Testis (tissue), 3 donors: ENCODE data around the gene KIF7. TPM values are rescaled to one million over a fixed set of nuclear protein-coding genes. Genes with fewer than 3 reads are reported as not detected.
A peak's percentile ranks its signal among the peaks of the same experiment; 100 is the strongest.

Source experiments
- DNase-seq: peaks from one replicate; pipeline ENCODE4 v3.0.0-alpha.2; 2019
- H3K27ac ChIP-seq, 2 donors: fragments of 200-600 bp; sonication (generic); one replicate each; pipeline ENCODE4 v1.5.1; 2019
- H3K27me3 ChIP-seq: fragments of 200-600 bp; sonication (generic); one replicate; pipeline ENCODE4 v1.5.1; 2019
- H3K36me3 ChIP-seq: fragments of 200-600 bp; sonication (generic); one replicate; pipeline ENCODE4 v1.5.1; 2017; ENCODE audit warnings: low read depth; ENCODE audit errors: missing control alignments
- H3K4me1 ChIP-seq: fragments of 200-600 bp; sonication (generic); one replicate; pipeline ENCODE4 v1.5.1; 2019
- H3K4me3 ChIP-seq, 2 donors: fragments of 200-600 bp; sonication (generic); one replicate each; pipeline ENCODE4 v1.5.1; 2017 to 2019
- H3K9me3 ChIP-seq: fragments of 200-600 bp; sonication (generic); one replicate; pipeline ENCODE4 v1.5.1; 2017
- POLR2A ChIP-seq: fragments of 450-650 bp; IDR thresholded peaks from one replicate; pipeline ENCODE4 v1.6.1; 2017; ENCODE audit warnings: antibody characterized with exemption, mild to moderate bottlenecking, moderate library complexity
- WGBS, 2 donors: methylation state at CpG; one replicate each; pipeline ENCODE4 v1.1.5; 2018; 5-methylcytosine and 5-hydroxymethylcytosine counted together
- intact Hi-C: fragments of 100-400 bp; cut with DNase I; formaldehyde crosslinking; loops from one replicate; pipeline ENCODE4 v1.15.1; 2023; ENCODE audit warnings: low total_unique reads
- polyA plus RNA-seq: library from polyadenylated mRNA; stranded (reverse); fragments of 350-450 nt; fragmentation: Illumina TruSeq; extraction: RNeasy Lipid Tissue Mini Kit (QIAGEN cat#74804); gene quantifications from one replicate; pipeline ENCODE4 v1.2.3, GENCODE V29; 2014; ENCODE audit warnings: low read depth, low replicate concordance; ENCODE audit not compliant: insufficient read depth
- total RNA-seq, 2 donors: library from RNA; depleted of rRNA; stranded (reverse); fragments of >200 nt; gene quantifications; one replicate each; pipeline ENCODE4 v1.2.3, GENCODE V29; 2016
- TF ChIP-seq, protein P1 (sequence below), 3 experiments: fragments of 450-650 bp in 2 of 3; fragments of 200-600 bp in 1 of 3; sonication (generic) in 1 of 3; IDR thresholded peaks; one replicate each; pipeline ENCODE4 v1.5.1; 2016 to 2019; ENCODE audit warnings: antibody characterized with exemption in 3 of 3, mild to moderate bottlenecking in 2 of 3, moderate library complexity in 1 of 3

The KIF7 gene
- total and polyA plus RNA-seq, 3 donors from 2014 or later = 2.6 to 7.6 (median 5.6) TPM

DNA sequence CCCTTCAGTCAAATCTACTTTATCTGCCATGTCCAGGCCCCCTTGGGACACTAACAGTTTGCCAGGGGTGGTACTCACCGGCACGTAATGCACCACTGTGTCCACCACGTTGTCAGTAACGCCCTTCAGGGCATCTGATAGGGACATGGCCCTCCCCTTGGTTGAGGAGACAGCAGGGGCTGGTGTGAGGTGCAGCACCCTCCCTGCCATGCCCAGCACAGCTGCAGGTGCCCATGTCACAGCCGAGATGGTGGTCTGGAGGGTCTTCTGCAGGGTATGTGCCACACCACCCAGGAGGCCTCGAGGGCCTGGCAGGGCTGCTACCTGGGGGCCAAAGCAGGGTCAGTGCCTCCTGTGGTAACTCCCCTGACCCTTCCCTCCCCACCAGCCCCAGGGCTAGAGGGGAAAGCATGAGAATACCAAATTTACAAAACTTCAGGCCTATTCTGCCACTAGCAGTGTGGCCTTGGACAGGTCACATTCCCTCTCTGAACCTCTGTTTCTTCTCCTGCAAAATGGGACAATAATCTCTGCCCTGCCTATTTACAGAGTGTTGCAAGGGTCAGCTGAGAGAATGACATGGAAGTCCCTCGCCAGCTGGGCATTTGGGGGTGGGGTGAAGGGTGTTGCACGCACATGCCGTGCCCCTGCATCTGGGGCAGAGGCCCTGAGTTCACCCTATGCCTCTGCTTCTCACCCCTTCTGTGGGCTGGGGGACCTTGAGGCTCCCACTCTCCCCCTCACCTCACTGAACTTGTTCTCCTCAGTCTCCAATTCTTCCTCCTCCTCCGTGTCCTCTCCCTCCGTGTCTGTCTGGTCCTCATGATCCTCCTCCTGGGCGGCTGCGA, 11.8 kb upstream of the KIF7 start:
- Histone ChIP-seq H3K4me3 (no peak overlapping the region), H3K4me1 (peaks cover 10% of the 10 kb centered on the region), H3K27ac (no peak overlapping the region), H3K36me3 (no peaks in the 10 kb centered on the region), H3K27me3 (no peaks in the 10 kb centered on the region), H3K9me3 (no peaks in the 10 kb centered on the region)
- no peak for DNase-seq
- intact Hi-C loops = no loop called here
- TF ChIP-seq POLR2A = no peak
- TF ChIP-seq, protein P1, sequence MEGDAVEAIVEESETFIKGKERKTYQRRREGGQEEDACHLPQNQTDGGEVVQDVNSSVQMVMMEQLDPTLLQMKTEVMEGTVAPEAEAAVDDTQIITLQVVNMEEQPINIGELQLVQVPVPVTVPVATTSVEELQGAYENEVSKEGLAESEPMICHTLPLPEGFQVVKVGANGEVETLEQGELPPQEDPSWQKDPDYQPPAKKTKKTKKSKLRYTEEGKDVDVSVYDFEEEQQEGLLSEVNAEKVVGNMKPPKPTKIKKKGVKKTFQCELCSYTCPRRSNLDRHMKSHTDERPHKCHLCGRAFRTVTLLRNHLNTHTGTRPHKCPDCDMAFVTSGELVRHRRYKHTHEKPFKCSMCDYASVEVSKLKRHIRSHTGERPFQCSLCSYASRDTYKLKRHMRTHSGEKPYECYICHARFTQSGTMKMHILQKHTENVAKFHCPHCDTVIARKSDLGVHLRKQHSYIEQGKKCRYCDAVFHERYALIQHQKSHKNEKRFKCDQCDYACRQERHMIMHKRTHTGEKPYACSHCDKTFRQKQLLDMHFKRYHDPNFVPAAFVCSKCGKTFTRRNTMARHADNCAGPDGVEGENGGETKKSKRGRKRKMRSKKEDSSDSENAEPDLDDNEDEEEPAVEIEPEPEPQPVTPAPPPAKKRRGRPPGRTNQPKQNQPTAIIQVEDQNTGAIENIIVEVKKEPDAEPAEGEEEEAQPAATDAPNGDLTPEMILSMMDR (IDR thresholded peaks at IDR 0.05) = no peak
- WGBS, 2 donors = 78 to 95% methylated on average over 4 to 13 of the region's 13 CpGs

DNA sequence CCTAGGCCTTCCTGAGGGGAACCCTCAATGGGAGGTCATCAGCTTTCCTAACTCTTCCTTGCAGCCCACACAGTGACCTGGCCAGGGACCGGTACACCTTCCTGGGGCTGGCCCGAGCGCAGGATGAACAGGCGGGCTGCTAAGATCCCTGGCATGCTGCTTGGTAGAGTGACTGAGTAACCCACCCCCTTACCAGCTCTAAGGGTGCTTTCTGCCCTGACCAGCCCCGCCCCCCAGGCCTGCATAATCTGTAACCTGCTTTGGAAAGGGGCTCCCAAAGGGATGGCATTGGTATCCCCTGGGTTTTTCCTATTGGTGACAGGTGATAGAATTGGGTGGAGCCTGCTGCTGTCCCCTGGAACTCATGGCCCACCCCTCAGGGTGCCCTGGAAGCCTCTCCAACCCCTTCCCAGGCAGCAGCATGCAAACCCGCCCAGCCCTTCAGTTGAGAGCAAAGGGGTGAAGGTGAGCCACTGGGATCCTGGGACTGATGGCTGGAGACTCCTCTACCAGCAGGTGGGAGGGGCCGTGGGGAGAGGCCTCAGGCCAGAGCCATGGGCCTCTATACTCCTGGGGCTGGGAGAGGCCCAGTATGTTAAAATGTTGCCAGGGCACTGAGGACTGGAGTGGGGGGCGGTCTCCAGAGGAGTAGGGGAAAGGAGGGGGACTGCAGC, 11.1 kb upstream of the KIF7 start:
- Histone ChIP-seq H3K27me3 (no peaks in the 10 kb centered on the region), H3K27ac (peak overlapping the region; percentile 55 to 78), H3K9me3 (no peaks in the 10 kb centered on the region), H3K4me1 (peaks cover 10% of the 10 kb centered on the region), H3K36me3 (no peaks in the 10 kb centered on the region), H3K4me3 (peak overlapping the region; percentile 48 to 54)
- no peak for DNase-seq
- intact Hi-C loops = no loop called here
- WGBS, 2 donors = 56 to 69% methylated on average over 5 to 8 of the region's 8 CpGs
- no peak for TF ChIP-seq POLR2A
- TF ChIP-seq, protein P1 (IDR thresholded peaks at IDR 0.05) = no peak

DNA sequence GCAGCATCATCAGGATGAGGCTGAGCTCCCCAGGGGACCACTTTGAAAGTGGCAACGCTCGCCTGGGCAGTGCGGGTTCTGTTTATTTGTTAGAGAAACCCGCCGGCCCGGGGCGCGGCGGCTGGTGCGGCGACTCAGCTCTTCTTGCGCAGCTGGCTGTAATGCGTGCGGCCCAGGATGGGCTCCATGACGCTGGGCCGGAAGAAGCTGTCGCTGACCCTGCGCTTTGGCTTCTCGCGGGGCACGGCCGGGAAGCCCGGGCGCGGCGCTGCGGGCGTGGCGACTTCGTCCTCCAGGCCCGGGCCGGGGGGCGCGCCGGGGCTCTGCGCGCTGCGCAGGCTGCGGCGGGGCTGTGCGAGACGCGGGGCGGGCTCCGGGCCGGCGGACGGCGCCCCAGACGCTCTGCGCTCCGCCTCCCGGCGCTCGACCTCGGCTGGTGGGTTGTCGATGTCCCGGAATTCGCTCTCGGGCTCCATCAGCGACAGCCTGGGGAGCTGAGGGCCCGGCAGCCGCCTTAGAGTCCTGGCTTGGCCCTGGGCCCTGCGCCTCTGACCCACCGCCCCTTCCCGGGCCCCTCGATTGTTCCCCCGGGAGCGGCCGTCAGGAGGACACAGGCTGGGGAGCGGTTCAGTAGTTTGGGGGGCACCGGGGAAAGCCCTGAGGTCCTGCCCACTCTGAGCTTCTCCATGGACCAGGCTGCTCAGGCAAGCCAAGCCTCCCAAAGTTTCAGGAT, 10.3 kb upstream of the KIF7 start:
- Histone ChIP-seq H3K9me3 (no peaks in the 10 kb centered on the region), H3K27me3 (no peaks in the 10 kb centered on the region), H3K36me3 (no peaks in the 10 kb centered on the region), H3K4me3 (peak overlapping the region; percentile 48 to 54), H3K4me1 (peaks cover 10% of the 10 kb centered on the region), H3K27ac (peak overlapping the region; percentile 55 to 78)
- WGBS, 2 donors = 0 to 3% methylated on average over 17 to 60 of the region's 72 CpGs
- peak; percentile 69 for DNase-seq
- intact Hi-C loops = no loop called here
- TF ChIP-seq, protein P1 (IDR thresholded peaks at IDR 0.05) = no peak
- TF ChIP-seq POLR2A = no peak

DNA sequence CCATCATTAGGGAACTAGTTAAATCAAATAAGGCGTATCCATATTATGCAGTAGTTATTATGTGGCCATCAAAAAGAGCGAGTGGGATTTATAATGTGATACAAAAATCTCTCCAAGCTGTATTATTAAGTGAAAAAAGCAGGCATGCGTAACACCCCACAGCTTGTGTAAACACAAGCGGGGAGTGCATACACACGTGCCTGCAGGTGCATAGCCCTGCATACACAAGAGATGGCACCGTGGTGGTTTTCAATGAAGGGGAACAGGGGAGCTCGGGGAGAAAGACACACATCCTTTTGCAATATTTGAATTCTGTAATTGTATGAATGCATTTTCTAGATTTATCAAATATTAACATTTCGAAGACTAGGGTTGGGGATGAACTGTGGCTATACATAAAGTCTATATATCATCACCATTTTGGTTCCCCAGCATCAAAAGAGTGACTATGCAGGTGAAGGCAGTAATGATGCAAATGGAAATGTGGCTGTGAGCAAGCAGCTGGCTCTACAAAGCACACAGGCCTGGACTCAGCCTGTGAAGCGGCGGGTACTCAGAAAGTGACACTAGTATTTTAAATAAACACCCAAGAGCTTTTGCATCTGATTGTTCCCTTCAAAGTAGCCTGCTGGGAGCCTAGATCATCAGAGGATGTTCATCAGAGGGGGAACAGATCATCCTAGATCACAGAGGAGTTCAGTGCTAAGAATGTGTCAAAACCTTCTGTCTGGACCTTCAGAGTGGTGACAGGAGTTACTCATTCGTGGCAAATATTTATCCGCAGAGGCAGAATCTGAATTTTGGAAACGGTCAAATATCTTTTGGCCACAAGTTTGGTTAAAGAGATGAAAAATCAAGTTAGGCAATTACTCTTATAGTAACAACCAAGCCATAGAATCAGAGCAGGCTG, 9.4 kb upstream of the KIF7 start:
- Histone ChIP-seq H3K36me3 (no peaks in the 10 kb centered on the region), H3K27ac (peak overlapping the region; percentile 55 to 78), H3K9me3 (no peaks in the 10 kb centered on the region), H3K4me3 (peak overlapping the region; percentile 48 to 54), H3K27me3 (no peaks in the 10 kb centered on the region), H3K4me1 (peaks cover 10% of the 10 kb centered on the region)
- intact Hi-C loops = no loop called here
- no peak for DNase-seq
- 74 to 82% methylated on average over 13 of the region's 13 CpGs for WGBS, 2 donors
- TF ChIP-seq POLR2A = no peak
- TF ChIP-seq, protein P1 (IDR thresholded peaks at IDR 0.05) = no peak
